Medulla oblongata (tissue), 1 donor: ENCODE results near the gene METTL2B.
"Not testable (repeated sequence)": the region's sequence is repeated elsewhere in the genome, so short reads cannot be mapped to it uniquely, and the experiment has no call there.

Experiments
- DNase-seq: peaks from one replicate; pipeline ENCODE4 v3.0.0-alpha.2; 2015; ENCODE audit errors: extremely low spot score

METTL2B gene

GRCh38 chr7:128454808-128455542 lies 21.6 kb upstream of the METTL2B start:
- peak; percentile 48 for DNase-seq

- peak; percentile 90 for DNase-seq
Measured at GRCh38 chr7:128455543-128456254, 20.8 kb upstream of the METTL2B start, which contains the start of gene HILPDA. Gene HILPDA (plus strand): TSS chr7:128455878. CDS start chr7:128457269, 1,391 bp downstream.

GRCh38 chr7:128456255-128456725 lies 20.3 kb upstream of the METTL2B start:
- peak; percentile 22 for DNase-seq

GRCh38 chr7:128457385-128457784 lies 19.2 kb upstream of the METTL2B start:
- DNase-seq, result not testable (repeated sequence)

- DNase-seq, result no peak
Measured at GRCh38 chr7:128458956-128459355, 17.6 kb upstream of the METTL2B start.

GRCh38 chr7:128459394-128459878 lies 17.1 kb upstream of the METTL2B start:
- peak; percentile 87 for DNase-seq

- no peak for DNase-seq
Measured at GRCh38 chr7:128462460-128462859, 14.1 kb upstream of the METTL2B start.

GRCh38 chr7:128463345-128463744 lies 13.2 kb upstream of the METTL2B start:
- not testable (repeated sequence) for DNase-seq

GRCh38 chr7:128463933-128464332 lies 12.6 kb upstream of the METTL2B start:
- DNase-seq, result not testable (repeated sequence)

GRCh38 chr7:128466871-128467270 lies 9.7 kb upstream of the METTL2B start:
- DNase-seq, result not testable (repeated sequence)

GRCh38 chr7:128477336-128477690 lies 765 bp downstream of the METTL2B start:
- not testable (repeated sequence) for DNase-seq

GRCh38 chr7:128479082-128479481 lies 2.5 kb downstream of the METTL2B start:
- not testable (repeated sequence) for DNase-seq

GRCh38 chr7:128488134-128488533 lies 11.6 kb downstream of the METTL2B start:
- DNase-seq, result not testable (repeated sequence)

GRCh38 chr7:128497405-128497804 lies 20.9 kb downstream of the METTL2B start:
- DNase-seq, result no peak

GRCh38 chr7:128505416-128505815 lies 28.9 kb downstream of the METTL2B start:
- not testable (repeated sequence) for DNase-seq

GRCh38 chr7:128506819-128507218 lies 30.3 kb downstream of the METTL2B start:
- DNase-seq, result not testable (repeated sequence)

- DNase-seq, result peak; percentile 38
Measured at GRCh38 chr7:128507321-128507993, 30.9 kb downstream of the METTL2B start.

GRCh38 chr7:128511692-128512091 lies 35.1 kb downstream of the METTL2B start:
- not testable (repeated sequence) for DNase-seq

- not testable (repeated sequence) for DNase-seq
Measured at GRCh38 chr7:128515232-128515631, 38.7 kb downstream of the METTL2B start.

GRCh38 chr7:128517023-128517422 lies 40.5 kb downstream of the METTL2B start:
- DNase-seq, result not testable (repeated sequence)

- DNase-seq, result peak; percentile 59
Measured at GRCh38 chr7:128523226-128523931, 46.8 kb downstream of the METTL2B start.
